PC-9 (cell line): ENCODE data around the gene PSKH1. TPM values are rescaled to one million over a fixed set of nuclear protein-coding genes. Genes with fewer than 3 reads are reported as not detected.

Experiments
- BruUV-seq: library from RNA; stranded (reverse); fragments of 400-500 nt; replicated peaks from 2 replicates; lab custom pipeline; 2021; lab: Mats Ljungman, UMichigan
- CTCF ChIA-PET: fragments of 300-600 bp; sonication (Branson Sonifier 250); formaldehyde crosslinking; loops from one replicate; lab custom pipeline; 2022; ENCODE audit warnings: antibody characterized with exemption; lab: Charles Lee
- POLR2A ChIA-PET: fragments of 300-600 bp; sonication (Branson Sonifier 250); formaldehyde crosslinking; loops from one replicate; lab custom pipeline; 2022; ENCODE audit warnings: antibody characterized with exemption; ENCODE audit not compliant: unreplicated experiment; lab: Charles Lee
- DNase-seq, 2 experiments: peaks; one replicate each; pipeline versions ENCODE4 v3.0.0 to v3.0.0-alpha.2; 2015 to 2022; ENCODE audit warnings: mixed read lengths in 1 of 2
- H2AFZ ChIP-seq: fragments of 200-600 bp; sonication (generic); 2 replicates; pipeline ENCODE4 v1.8.1; 2017; ENCODE audit warnings: antibody characterized with exemption
- H3F3A ChIP-seq: fragments of 200-600 bp; sonication (generic); 2 replicates; pipeline ENCODE4 v1.8.1; 2017; ENCODE audit warnings: antibody characterized with exemption, mild to moderate bottlenecking, low read depth; ENCODE audit not compliant: insufficient read depth
- H3K27ac ChIP-seq: fragments of 200-600 bp; sonication (generic); 2 replicates; pipeline ENCODE4 v1.6.1; 2016; ENCODE audit warnings: mixed run types
- H3K27me3 ChIP-seq: fragments of 200-600 bp; sonication (generic); 2 replicates; pipeline ENCODE4 v1.6.1; 2016; ENCODE audit warnings: low read depth, mixed run types; ENCODE audit not compliant: insufficient read depth
- H3K36me3 ChIP-seq: fragments of 200-600 bp; sonication (generic); 2 replicates; pipeline ENCODE4 v1.6.1; 2016; ENCODE audit warnings: low read depth, mixed run types
- H3K4me1 ChIP-seq: fragments of 200-600 bp; sonication (generic); replicated peaks from 2 replicates; pipeline ENCODE4 v1.6.1; 2016; ENCODE audit warnings: mixed run types; ENCODE audit not compliant: insufficient read depth
- H3K4me2 ChIP-seq: fragments of 200-600 bp; sonication (generic); 2 replicates; pipeline ENCODE4 v1.6.1; 2017; ENCODE audit warnings: mixed run types
- H3K4me3 ChIP-seq: fragments of 200-600 bp; sonication (generic); 2 replicates; pipeline ENCODE4 v1.6.1; 2016; ENCODE audit warnings: mixed run types
- H3K79me2 ChIP-seq: fragments of 200-600 bp; sonication (generic); 2 replicates; pipeline ENCODE4 v1.6.1; 2017; ENCODE audit warnings: low read depth, mixed run types
- H3K9me2 ChIP-seq: fragments of 200-600 bp; sonication (generic); 2 replicates; pipeline ENCODE4 v1.8.1; 2017; ENCODE audit warnings: mild to moderate bottlenecking; ENCODE audit not compliant: insufficient read depth
- H3K9me3 ChIP-seq: fragments of 200-600 bp; sonication (generic); 2 replicates; pipeline ENCODE4 v1.8.1; 2016; ENCODE audit warnings: low read depth; ENCODE audit not compliant: insufficient read depth
- H4K20me1 ChIP-seq: fragments of 200-600 bp; sonication (generic); 2 replicates; pipeline ENCODE4 v1.8.1; 2017; ENCODE audit not compliant: insufficient read depth
- EZH2 ChIP-seq: fragments of 200-600 bp; sonication (generic); IDR thresholded peaks from 2 replicates; pipeline ENCODE4 v1.8.0; 2017; ENCODE audit warnings: antibody characterized with exemption, low read depth
- intact Hi-C: fragments of 100-400 bp; cut with micrococcal nuclease; formaldehyde crosslinking; loops from one replicate; pipeline ENCODE4 v1.10.0; 2022; ENCODE audit not compliant: unreplicated experiment
- total RNA-seq: library from RNA; stranded (reverse); gene quantifications from 2 replicates; pipeline ENCODE4 v1.2.3, GENCODE V29; 2021
- TF ChIP-seq, protein P1 (sequence below): fragments of 200-600 bp; sonication (generic); conservative IDR thresholded peaks from 2 replicates; pipeline ENCODE4 v1.6.1; 2017; ENCODE audit warnings: mixed run types, antibody characterized with exemption, mild to moderate bottlenecking, moderate library complexity

PSKH1 gene
- total RNA-seq, 1 experiment from 2014 or later, result 25.8 TPM

DNA sequence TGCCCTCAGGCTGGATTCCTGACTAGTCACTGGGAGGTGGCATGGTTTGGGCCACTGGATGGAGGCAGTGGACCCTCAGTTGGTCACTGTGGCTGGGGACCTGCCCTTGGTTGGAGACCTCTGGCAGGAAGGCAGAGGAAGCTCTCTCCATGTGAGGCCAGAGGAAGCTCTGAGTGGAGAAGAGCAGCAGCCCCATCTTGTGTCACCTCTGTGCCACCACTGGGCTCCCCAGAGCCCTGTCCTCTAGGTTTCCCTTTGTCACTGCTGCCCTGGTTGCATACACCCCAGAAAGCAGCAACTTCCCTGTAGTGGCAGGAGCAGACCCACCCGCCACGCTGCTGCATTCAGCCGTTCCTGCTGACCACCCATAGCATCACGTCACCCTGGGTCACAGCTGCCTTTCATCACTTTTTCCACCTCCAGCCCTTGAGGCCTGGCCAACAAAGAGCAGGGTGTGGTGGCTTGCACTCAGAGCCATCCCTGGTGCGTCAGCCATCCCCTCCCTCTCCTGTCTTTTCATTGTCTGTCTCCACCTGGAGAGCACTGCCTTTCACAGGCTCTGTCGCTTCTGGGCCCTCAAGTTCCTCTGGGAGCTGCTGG is 26.7 kb downstream of the PSKH1 start:
- POLR2A ChIA-PET, result no interaction called here
- no peaks in the 10 kb centered on the region for H3K36me3 ChIP-seq
- no peak overlapping the region for H3K4me2 ChIP-seq
- H3K4me1 ChIP-seq, result no peaks in the 10 kb centered on the region
- H3K27me3 ChIP-seq, result no peaks in the 10 kb centered on the region
- H3K4me3 ChIP-seq, result no peak overlapping the region
- intact Hi-C loops, result no loop called here
- H3K9me2 ChIP-seq, result no peaks in the 10 kb centered on the region
- no peak for TF ChIP-seq EZH2
- TF ChIP-seq, protein P1, sequence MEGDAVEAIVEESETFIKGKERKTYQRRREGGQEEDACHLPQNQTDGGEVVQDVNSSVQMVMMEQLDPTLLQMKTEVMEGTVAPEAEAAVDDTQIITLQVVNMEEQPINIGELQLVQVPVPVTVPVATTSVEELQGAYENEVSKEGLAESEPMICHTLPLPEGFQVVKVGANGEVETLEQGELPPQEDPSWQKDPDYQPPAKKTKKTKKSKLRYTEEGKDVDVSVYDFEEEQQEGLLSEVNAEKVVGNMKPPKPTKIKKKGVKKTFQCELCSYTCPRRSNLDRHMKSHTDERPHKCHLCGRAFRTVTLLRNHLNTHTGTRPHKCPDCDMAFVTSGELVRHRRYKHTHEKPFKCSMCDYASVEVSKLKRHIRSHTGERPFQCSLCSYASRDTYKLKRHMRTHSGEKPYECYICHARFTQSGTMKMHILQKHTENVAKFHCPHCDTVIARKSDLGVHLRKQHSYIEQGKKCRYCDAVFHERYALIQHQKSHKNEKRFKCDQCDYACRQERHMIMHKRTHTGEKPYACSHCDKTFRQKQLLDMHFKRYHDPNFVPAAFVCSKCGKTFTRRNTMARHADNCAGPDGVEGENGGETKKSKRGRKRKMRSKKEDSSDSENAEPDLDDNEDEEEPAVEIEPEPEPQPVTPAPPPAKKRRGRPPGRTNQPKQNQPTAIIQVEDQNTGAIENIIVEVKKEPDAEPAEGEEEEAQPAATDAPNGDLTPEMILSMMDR, result no peak
- no peak for DNase-seq
- H3K27ac ChIP-seq, result no peak overlapping the region
- H3K9me3 ChIP-seq, result no peaks in the 10 kb centered on the region
- H3F3A ChIP-seq, result no peaks in the 10 kb centered on the region
- peaks cover 55% of the 10 kb centered on the region for H4K20me1 ChIP-seq
- no peaks in the 10 kb centered on the region for H3K79me2 ChIP-seq
- no peak overlapping the region for H2AFZ ChIP-seq
- CTCF ChIA-PET, result no interaction called here
- BruUV-seq, result no TSS peak

DNA sequence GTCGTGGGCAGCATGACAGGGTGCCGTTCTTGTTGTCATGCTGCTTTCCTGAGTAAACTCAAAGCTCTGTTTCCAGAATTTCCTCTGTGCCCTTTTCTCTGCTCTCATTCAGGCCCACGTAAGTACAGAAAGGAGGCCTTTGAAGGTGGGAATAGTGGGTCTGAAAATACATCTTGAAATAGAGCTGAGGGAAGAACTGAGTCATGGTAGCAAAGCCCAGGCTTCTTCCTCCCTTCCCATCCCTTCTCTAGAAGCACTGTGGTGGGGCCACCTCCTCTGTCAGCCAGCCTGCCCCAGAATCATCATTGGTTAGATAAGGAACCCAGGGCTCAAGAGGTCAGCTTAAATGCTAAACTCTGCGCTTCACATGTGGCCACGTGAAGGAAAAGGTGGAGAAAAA is 29.2 kb downstream of the PSKH1 start:
- Histone ChIP-seq H3K36me3 (no peaks in the 10 kb centered on the region), H3K4me1 (no peaks in the 10 kb centered on the region), H3K79me2 (no peaks in the 10 kb centered on the region), H2AFZ (no peak overlapping the region), H3K27ac (no peak overlapping the region), H3F3A (peaks cover 5% of the 10 kb centered on the region; the same call in 1 of the 2 replicates), H4K20me1 (peaks cover 56% of the 10 kb centered on the region), H3K4me2 (no peak overlapping the region), H3K9me2 (no peaks in the 10 kb centered on the region), H3K9me3 (no peaks in the 10 kb centered on the region), H3K4me3 (no peak overlapping the region), H3K27me3 (no peaks in the 10 kb centered on the region)
- TF ChIP-seq, protein P1, result no peak
- TF ChIP-seq EZH2, result no peak
- POLR2A ChIA-PET, result no interaction called here
- no peak for DNase-seq
- CTCF ChIA-PET, result no interaction called here
- intact Hi-C loops, result no loop called here
- BruUV-seq, result no TSS peak

- H3K27me3 ChIP-seq, result no peaks in the 10 kb centered on the region
- no peak overlapping the region for H2AFZ ChIP-seq
- H4K20me1 ChIP-seq, result peaks cover 52% of the 10 kb centered on the region
- H3K79me2 ChIP-seq, result no peaks in the 10 kb centered on the region
- POLR2A ChIA-PET, result no interaction called here
- H3K9me3 ChIP-seq, result no peaks in the 10 kb centered on the region
- CTCF ChIA-PET, result no interaction called here
- BruUV-seq, result no TSS peak
- no peak overlapping the region for H3K4me3 ChIP-seq
- DNase-seq, result no peak
- TF ChIP-seq EZH2, result no peak
- TF ChIP-seq, protein P1, result no peak
- intact Hi-C loops, result no loop called here
- no peak overlapping the region for H3K4me2 ChIP-seq
- no peaks in the 10 kb centered on the region for H3K4me1 ChIP-seq
- peaks cover 5% of the 10 kb centered on the region; the same call in 1 of the 2 replicates for H3F3A ChIP-seq
- H3K9me2 ChIP-seq, result no peaks in the 10 kb centered on the region
- H3K27ac ChIP-seq, result no peak overlapping the region
- no peaks in the 10 kb centered on the region for H3K36me3 ChIP-seq
Measured at GRCh38 chr16:67922740-67923139, 29.7 kb downstream of the PSKH1 start.
